Transverse colon (tissue), 4 donors: ENCODE data around the gene BTRC. TPM values are rescaled to one million over a fixed set of nuclear protein-coding genes. Genes with fewer than 3 reads are reported as not detected.

Experiments
- DNase-seq: peaks from one replicate; pipeline ENCODE4 v3.0.0-alpha.2; 2019
- H3K27ac ChIP-seq, 4 donors: fragments of 200-600 bp; sonication (generic); 2 replicates each; pipeline ENCODE4 v1.5.1; 2016 to 2018; ENCODE audit warnings: inconsistent platforms in 4 of 4
- H3K27me3 ChIP-seq: fragments of 200-600 bp; sonication (generic); 2 replicates; pipeline ENCODE4 v1.5.1; 2017; ENCODE audit warnings: inconsistent platforms
- H3K36me3 ChIP-seq, 4 donors: fragments of 200-600 bp; sonication (generic); 2 replicates each; pipeline ENCODE4 v1.5.1; 2017 to 2019; ENCODE audit warnings: inconsistent platforms in 4 of 4
- H3K4me1 ChIP-seq, 4 donors: fragments of 200-600 bp; sonication (generic); 2 replicates each; pipeline ENCODE4 v1.5.1; 2017 to 2020; ENCODE audit warnings: inconsistent platforms in 4 of 4
- H3K4me3 ChIP-seq, 4 donors: fragments of 200-600 bp; sonication (generic); 1 replicate in 1 of 4; 2 replicates in 3 of 4; pipeline versions ENCODE4 v1.5.1 to v1.6.1; 2017 to 2019; ENCODE audit warnings: inconsistent platforms in 4 of 4
- H3K9me3 ChIP-seq, 2 donors: fragments of 200-600 bp; sonication (generic); 2 replicates each; pipeline ENCODE4 v1.5.1; 2017 to 2019; ENCODE audit warnings: inconsistent platforms in 2 of 2
- CTCF ChIP-seq, 5 experiments: fragments of 200-600 bp in 3 of 5; fragments of 450-650 bp in 2 of 5; sonication (generic) in 3 of 5; IDR thresholded peaks; 1 replicate in 2 of 5; 2 replicates in 3 of 5; pipeline ENCODE4 v1.5.1; 2016 to 2017; ENCODE audit warnings: antibody characterized with exemption in 5 of 5, inconsistent platforms in 3 of 5, mild to moderate bottlenecking in 2 of 5, moderate library complexity in 1 of 5
- EP300 ChIP-seq: sonication (generic); formaldehyde crosslinking; IDR thresholded peaks from one replicate; pipeline ENCODE4 v1.6.1; 2017; ENCODE audit warnings: antibody characterized with exemption, low read depth
- POLR2A ChIP-seq: fragments of 450-650 bp; IDR thresholded peaks from one replicate; pipeline ENCODE4 v1.6.1; 2016; ENCODE audit warnings: antibody characterized with exemption, mild to moderate bottlenecking, moderate library complexity
- POLR2AphosphoS5 ChIP-seq, 3 donors: sonication (generic); formaldehyde crosslinking; IDR thresholded peaks; one replicate each; pipeline ENCODE4 v1.6.1; 2016; ENCODE audit warnings: antibody characterized with exemption in 3 of 3
- WGBS, 2 donors: methylation state at CpG; one replicate each; pipeline ENCODE4 v1.1.5; 2018; ENCODE audit warnings: low coverage in 1 of 2; 5-methylcytosine and 5-hydroxymethylcytosine counted together
- in situ Hi-C, 4 donors: fragments of 200-750 bp; cut with MboI; loops; one replicate each; pipeline versions ENCODE4 v1.15.0 to v1.15.1; 2017; ENCODE audit warnings: low sequenced_read_pairs in 3 of 4, low pct_ligation_motif_present in 1 of 4, low pct_unique_long_range_greater_than_20kb in 1 of 4
- intact Hi-C: fragments of 100-400 bp; cut with DNase I; formaldehyde crosslinking; loops from one replicate; pipeline ENCODE4 v1.15.1; 2023; ENCODE audit warnings: low total_unique reads
- total RNA-seq, 4 donors: library from RNA; depleted of rRNA; stranded (reverse); fragments of >200 nt; gene quantifications; one replicate each; pipeline ENCODE4 v1.1.0, GENCODE V29; 2016

BTRC gene
- total RNA-seq, 4 donors from 2014 or later = 8.6 to 195 (median 32.0) TPM

- Histone ChIP-seq H3K4me3 (no peak overlapping the region), H3K9me3 (no peaks in the 10 kb centered on the region), H3K27me3 (no peaks in the 10 kb centered on the region), H3K36me3 (no peaks in the 10 kb centered on the region), H3K4me1 (no peaks in the 10 kb centered on the region), H3K27ac (no peak overlapping the region)
- WGBS, 2 donors = 81 to 94% methylated on average over 2 of the region's 2 CpGs
- DNase-seq = no peak
- in situ Hi-C loops = loop anchor here in 1 of 4 donors (25.0 kb wide), 1 partner anchor 160 kb away; no protein-coding TSS in a partner anchor
- TF ChIP-seq POLR2AphosphoS5 (IDR thresholded peaks at IDR 0.05) (no peak), CTCF (IDR thresholded peaks at IDR 0.05) (no peak), POLR2A (no peak), EP300 (no peak)
- intact Hi-C loops = no loop called here
Observed at GRCh38 chr10:101447477-101447876, 93.5 kb downstream of the BTRC start.

GRCh38 chr10:101450277-101451080 lies 96.5 kb downstream of the BTRC start:
- H3K36me3 ChIP-seq = no peaks in the 10 kb centered on the region
- TF ChIP-seq POLR2AphosphoS5 (IDR thresholded peaks at IDR 0.05) = no peak
- no peak for TF ChIP-seq EP300
- no peak for TF ChIP-seq CTCF (IDR thresholded peaks at IDR 0.05)
- no peak for TF ChIP-seq POLR2A
- no peaks in the 10 kb centered on the region for H3K9me3 ChIP-seq
- 80 to 84% methylated on average over 6 of the region's 6 CpGs for WGBS, 2 donors
- H3K4me1 ChIP-seq = peaks cover 0 to 4% (median 0%) of the 10 kb centered on the region in 4 donors
- DNase-seq = no peak
- no peak overlapping the region for H3K27ac ChIP-seq
- in situ Hi-C loops (loop anchor here in 1 of 4 donors (25.0 kb wide), 1 partner anchor 238 kb away; no protein-coding TSS in a partner anchor), intact Hi-C loops (no loop called here)
- H3K27me3 ChIP-seq = no peaks in the 10 kb centered on the region
- no peak overlapping the region for H3K4me3 ChIP-seq

GRCh38 chr10:101451261-101451660 lies 97.3 kb downstream of the BTRC start:
- no peaks in the 10 kb centered on the region for H3K9me3 ChIP-seq
- 100% methylated on average over 1 of the region's 1 CpG; no CpG with 5 or more reads in 1 of the 2 donors for WGBS, 2 donors
- no peaks in the 10 kb centered on the region for H3K27me3 ChIP-seq
- H3K4me1 ChIP-seq = peaks cover 0 to 4% (median 0%) of the 10 kb centered on the region in 4 donors
- no peak overlapping the region for H3K4me3 ChIP-seq
- in situ Hi-C loops = loop anchor here in 1 of 4 donors (25.0 kb wide), 1 partner anchor 239 kb away; no protein-coding TSS in a partner anchor
- H3K27ac ChIP-seq = no peak overlapping the region
- H3K36me3 ChIP-seq = no peaks in the 10 kb centered on the region
- DNase-seq = no peak
- TF ChIP-seq POLR2A (no peak), POLR2AphosphoS5 (IDR thresholded peaks at IDR 0.05) (no peak), EP300 (no peak), CTCF (IDR thresholded peaks at IDR 0.05) (no peak)
- intact Hi-C loops = no loop called here

GRCh38 chr10:101451667-101452069 lies 97.7 kb downstream of the BTRC start:
- no peak overlapping the region for H3K4me3 ChIP-seq
- intact Hi-C loops (no loop called here), in situ Hi-C loops (loop anchor here in 1 of 4 donors (25.0 kb wide), 1 partner anchor 239 kb away; no protein-coding TSS in a partner anchor)
- WGBS, 2 donors = 76 to 87% methylated on average over 4 to 8 of the region's 8 CpGs
- H3K27ac ChIP-seq = no peak overlapping the region
- TF ChIP-seq EP300 (no peak), POLR2A (no peak), CTCF (IDR thresholded peaks at IDR 0.05) (no peak)
- no peaks in the 10 kb centered on the region for H3K27me3 ChIP-seq
- peaks cover 0 to 4% (median 0%) of the 10 kb centered on the region in 4 donors for H3K4me1 ChIP-seq
- DNase-seq = no peak
- no peaks in the 10 kb centered on the region for H3K36me3 ChIP-seq
- H3K9me3 ChIP-seq = no peaks in the 10 kb centered on the region
